Neural cell (in vitro differentiated cells): ENCODE measurements around the gene UBE2E1. TPM values are rescaled to one million over a fixed set of nuclear protein-coding genes. Genes with fewer than 3 reads are reported as not detected.

Experiments used
- H2AFZ ChIP-seq: fragments of 200-600, 300-800 bp; sonication (generic), shearing (Covaris generic); 2 replicates; pipeline ENCODE4 v1.6.0; 2014; ENCODE audit warnings: low read depth, mild to moderate bottlenecking, antibody characterized with exemption, low read length, moderate library complexity
- H3F3A ChIP-seq: fragments of 200-600 bp; shearing (Covaris generic); 2 replicates; pipeline ENCODE4 v1.6.1; 2016; ENCODE audit warnings: mild to moderate bottlenecking, moderate library complexity, mixed read lengths, antibody characterized with exemption, low read length; ENCODE audit not compliant: insufficient read depth, poor library complexity, severe bottlenecking
- H3K27ac ChIP-seq: fragments of 200-600, 300-800 bp; sonication (generic), shearing (Covaris generic); 2 replicates; pipeline ENCODE4 v1.5.1; 2014; ENCODE audit warnings: mild to moderate bottlenecking, low read length, moderate library complexity
- H3K27me3 ChIP-seq: fragments of 300-800, 200-600 bp; sonication (generic), shearing (Covaris generic); 2 replicates; pipeline ENCODE4 v1.6.0; 2014; ENCODE audit warnings: mild to moderate bottlenecking, low read depth, low read length, moderate library complexity; ENCODE audit not compliant: insufficient read depth
- H3K36me3 ChIP-seq: fragments of 300-800, 200-600 bp; sonication (generic), shearing (Covaris generic); 2 replicates; pipeline ENCODE4 v1.5.1; 2014; ENCODE audit warnings: mild to moderate bottlenecking, antibody characterized with exemption, low read length, moderate library complexity; ENCODE audit not compliant: insufficient read depth
- H3K4me2 ChIP-seq: fragments of 300-800, 200-600 bp; sonication (generic), shearing (Covaris generic); 2 replicates; pipeline ENCODE4 v1.6.0; 2014; ENCODE audit warnings: mild to moderate bottlenecking, low read length
- H3K4me3 ChIP-seq: fragments of 300-800, 200-600 bp; sonication (generic), shearing (Covaris generic); 2 replicates; pipeline ENCODE4 v1.5.1; 2014; ENCODE audit warnings: mild to moderate bottlenecking, low read length, moderate library complexity
- H3K79me2 ChIP-seq: fragments of 200-600 bp; shearing (Covaris generic); replicated peaks from 2 replicates; pipeline ENCODE4 v1.6.0; 2014; ENCODE audit warnings: mild to moderate bottlenecking, low read length, moderate library complexity; ENCODE audit not compliant: insufficient read depth
- H3K9ac ChIP-seq: fragments of 300-800, 200-600 bp; sonication (generic), shearing (Covaris generic); 2 replicates; pipeline ENCODE4 v1.6.1; 2016; ENCODE audit warnings: mild to moderate bottlenecking, low read length, mixed read lengths
- H3K9me2 ChIP-seq: fragments of 200-600 bp; shearing (Covaris generic); 2 replicates; pipeline ENCODE4 v1.6.1; 2016; ENCODE audit warnings: mild to moderate bottlenecking, low read length, mixed read lengths; ENCODE audit not compliant: insufficient read depth
- H3K9me3 ChIP-seq: fragments of 200-600, 300-800 bp; sonication (generic), shearing (Covaris generic); 2 replicates; pipeline ENCODE4 v1.6.1; 2016; ENCODE audit warnings: mild to moderate bottlenecking, mixed run types, low read length, moderate library complexity, mixed read lengths
- H4K20me1 ChIP-seq: fragments of 200-600 bp; shearing (Covaris generic); 2 replicates; pipeline ENCODE4 v1.6.1; 2016; ENCODE audit warnings: mild to moderate bottlenecking, mixed run types; ENCODE audit not compliant: insufficient read depth
- EP300 ChIP-seq: fragments of 450-650 bp; conservative IDR thresholded peaks from 2 replicates; pipeline ENCODE4 v1.6.1; 2014; ENCODE audit warnings: antibody characterized with exemption, mild to moderate bottlenecking, moderate library complexity; ENCODE audit not compliant: poor library complexity, severe bottlenecking
- EZH2 ChIP-seq: fragments of 200-600, 300-800 bp; shearing (Covaris generic), sonication (generic); IDR thresholded peaks from 2 replicates; pipeline ENCODE4 v1.6.1; 2014; ENCODE audit warnings: antibody characterized with exemption, low read length, borderline replicate concordance, mild to moderate bottlenecking; ENCODE audit not compliant: insufficient read depth, poor library complexity, severe bottlenecking
- MXI1 ChIP-seq: fragments of 450-650 bp; conservative IDR thresholded peaks from 2 replicates; pipeline ENCODE4 v1.6.1; 2014; ENCODE audit warnings: antibody characterized with exemption, mild to moderate bottlenecking; ENCODE audit not compliant: poor library complexity, severe bottlenecking
- POLR2AphosphoS5 ChIP-seq: IDR thresholded peaks from 2 replicates; pipeline ENCODE4 v1.6.1; 2012
- RAD21 ChIP-seq: fragments of 450-650 bp; conservative IDR thresholded peaks from 2 replicates; pipeline ENCODE4 v1.6.1; 2014; ENCODE audit warnings: antibody characterized with exemption, mild to moderate bottlenecking, moderate library complexity
- REST ChIP-seq: IDR thresholded peaks from 2 replicates; pipeline ENCODE4 v1.6.1; 2012; ENCODE audit warnings: borderline replicate concordance
- SMC3 ChIP-seq: fragments of 450-650 bp; conservative IDR thresholded peaks from 2 replicates; pipeline ENCODE4 v1.6.1; 2014; ENCODE audit warnings: antibody characterized with exemption, mild to moderate bottlenecking, moderate library complexity; ENCODE audit not compliant: poor library complexity
- TAF1 ChIP-seq: IDR thresholded peaks from 2 replicates; pipeline ENCODE4 v1.6.1; 2012; ENCODE audit warnings: low read depth
- polyA plus RNA-seq: library from polyadenylated mRNA; depleted of rRNA; stranded (reverse); fragments of >200 nt; gene quantifications from 2 replicates; pipeline ENCODE4 v1.2.3, GENCODE V29; 2014
- TF ChIP-seq, protein P1 (sequence below): fragments of 450-650 bp; IDR thresholded peaks from 2 replicates; pipeline ENCODE4 v1.5.1; 2014; ENCODE audit warnings: antibody characterized with exemption, mild to moderate bottlenecking, moderate library complexity; ENCODE audit not compliant: poor library complexity, severe bottlenecking

Gene UBE2E1
- polyA plus RNA-seq, 1 donor from 2014 or later: 157 TPM

GRCh38 chr3:23921052-23921511, 115.3 kb downstream of the UBE2E1 start:
- Histone ChIP-seq H4K20me1 (no peaks in the 10 kb centered on the region), H3K27ac (no peak overlapping the region), H3K9me3 (no peaks in the 10 kb centered on the region), H3K4me3 (no peak overlapping the region), H3K79me2 (peaks cover 22% of the 10 kb centered on the region), H2AFZ (no peak overlapping the region), H3K27me3 (no peaks in the 10 kb centered on the region), H3K36me3 (peaks cover 13% of the 10 kb centered on the region), H3F3A (no peaks in the 10 kb centered on the region), H3K9me2 (no peaks in the 10 kb centered on the region), H3K4me2 (no peak overlapping the region), H3K9ac (no peak overlapping the region)
- no peak for TF ChIP-seq POLR2AphosphoS5
- TF ChIP-seq, protein P1, sequence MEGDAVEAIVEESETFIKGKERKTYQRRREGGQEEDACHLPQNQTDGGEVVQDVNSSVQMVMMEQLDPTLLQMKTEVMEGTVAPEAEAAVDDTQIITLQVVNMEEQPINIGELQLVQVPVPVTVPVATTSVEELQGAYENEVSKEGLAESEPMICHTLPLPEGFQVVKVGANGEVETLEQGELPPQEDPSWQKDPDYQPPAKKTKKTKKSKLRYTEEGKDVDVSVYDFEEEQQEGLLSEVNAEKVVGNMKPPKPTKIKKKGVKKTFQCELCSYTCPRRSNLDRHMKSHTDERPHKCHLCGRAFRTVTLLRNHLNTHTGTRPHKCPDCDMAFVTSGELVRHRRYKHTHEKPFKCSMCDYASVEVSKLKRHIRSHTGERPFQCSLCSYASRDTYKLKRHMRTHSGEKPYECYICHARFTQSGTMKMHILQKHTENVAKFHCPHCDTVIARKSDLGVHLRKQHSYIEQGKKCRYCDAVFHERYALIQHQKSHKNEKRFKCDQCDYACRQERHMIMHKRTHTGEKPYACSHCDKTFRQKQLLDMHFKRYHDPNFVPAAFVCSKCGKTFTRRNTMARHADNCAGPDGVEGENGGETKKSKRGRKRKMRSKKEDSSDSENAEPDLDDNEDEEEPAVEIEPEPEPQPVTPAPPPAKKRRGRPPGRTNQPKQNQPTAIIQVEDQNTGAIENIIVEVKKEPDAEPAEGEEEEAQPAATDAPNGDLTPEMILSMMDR: no peak
- no peak for TF ChIP-seq REST
- TF ChIP-seq MXI1: no peak
- no peak for TF ChIP-seq EP300
- no peak for TF ChIP-seq RAD21
- no peak for TF ChIP-seq TAF1
- TF ChIP-seq EZH2: no peak
- no peak for TF ChIP-seq SMC3

- H3K36me3 ChIP-seq: peaks cover 9% of the 10 kb centered on the region
- no peak overlapping the region for H3K4me2 ChIP-seq
- no peak overlapping the region for H3K4me3 ChIP-seq
- H3K9me2 ChIP-seq: no peaks in the 10 kb centered on the region
- H3F3A ChIP-seq: no peaks in the 10 kb centered on the region
- H3K27ac ChIP-seq: no peak overlapping the region
- H3K9ac ChIP-seq: no peak overlapping the region
- H4K20me1 ChIP-seq: no peaks in the 10 kb centered on the region
- no peaks in the 10 kb centered on the region for H3K9me3 ChIP-seq
- H3K79me2 ChIP-seq: peaks cover 2% of the 10 kb centered on the region
- no peaks in the 10 kb centered on the region for H3K27me3 ChIP-seq
- no peak overlapping the region for H2AFZ ChIP-seq
- TF ChIP-seq MXI1: no peak
- TF ChIP-seq EZH2: no peak
- TF ChIP-seq EP300: no peak
These were observed 118.0 kb downstream of the UBE2E1 start for GRCh38 chr3:23923786-23924185.

DNA sequence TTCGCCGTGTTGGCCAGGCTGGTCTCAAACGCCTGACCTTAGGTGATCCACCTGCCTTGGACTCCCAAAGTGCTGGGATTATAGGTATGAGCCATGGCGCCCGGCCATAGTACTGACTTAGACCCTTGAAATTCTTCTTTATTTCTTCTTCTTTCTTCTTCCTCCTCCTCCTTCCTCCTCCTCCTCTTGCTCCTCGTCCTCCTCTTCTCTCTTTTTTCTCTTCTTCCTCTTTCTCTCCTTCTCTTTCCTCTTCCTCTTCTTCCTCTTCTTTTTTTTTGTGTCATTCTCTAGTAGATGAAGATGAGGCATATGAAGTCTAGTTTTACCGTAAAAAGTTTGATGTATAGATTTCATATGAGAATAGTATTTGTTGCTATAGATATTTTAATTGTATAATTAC, 120.5 kb downstream of the UBE2E1 start:
- Histone ChIP-seq H3K4me2 (no peak overlapping the region), H4K20me1 (no peaks in the 10 kb centered on the region), H3K27me3 (no peaks in the 10 kb centered on the region), H3K36me3 (peaks cover 5% of the 10 kb centered on the region), H3K9me2 (no peaks in the 10 kb centered on the region), H2AFZ (no peak overlapping the region), H3F3A (no peaks in the 10 kb centered on the region), H3K9me3 (no peaks in the 10 kb centered on the region), H3K27ac (no peak overlapping the region), H3K9ac (no peak overlapping the region), H3K4me3 (no peak overlapping the region), H3K79me2 (no peaks in the 10 kb centered on the region)
- TF ChIP-seq REST: no peak
- TF ChIP-seq, protein P1: no peak
- TF ChIP-seq SMC3: no peak
- TF ChIP-seq POLR2AphosphoS5: no peak
- TF ChIP-seq EP300: no peak
- no peak for TF ChIP-seq MXI1
- TF ChIP-seq RAD21: no peak
- TF ChIP-seq EZH2: no peak
- no peak for TF ChIP-seq TAF1
